HEK293 (cell line): Measurements from ENCODE around the gene XPO4.
"Not testable (repeated sequence)": the region's sequence is repeated elsewhere in the genome, so short reads cannot be mapped to it uniquely, and the experiment has no call there.

ENCODE experiments used
- CTCF ChIA-PET: fragments of 350-600 bp; formaldehyde crosslinking; extraction: SDS; loops from one replicate; lab custom pipeline; 2021; ENCODE audit warnings: antibody characterized with exemption; lab: Yijun Ruan, JAX
- POLR2A ChIA-PET: fragments of 300-600 bp; formaldehyde crosslinking; extraction: SDS; loops from one replicate; lab custom pipeline; 2020; ENCODE audit warnings: antibody characterized with exemption, inconsistent platforms; lab: Yijun Ruan, JAX
- H3K27ac ChIP-seq: fragments of 200-500 bp; sonication (Bioruptor generic); 2 replicates; pipeline ENCODE4 v1.5.1; 2014; ENCODE audit warnings: low read depth, low read length, control low read depth, inconsistent platforms; ENCODE audit errors: extremely low read depth
- H3K36me3 ChIP-seq, 2 experiments: fragments of 200-500 bp in 1 of 2; sonication (Bioruptor generic) in 1 of 2; 1 replicate in 1 of 2; 2 replicates in 1 of 2; pipeline ENCODE4 v1.5.1; 2014 to 2017; ENCODE audit warnings: inconsistent platforms in 2 of 2, low read length in 2 of 2; ENCODE audit not compliant: control insufficient read depth in 2 of 2, insufficient read depth in 1 of 2
- H3K4me1 ChIP-seq: fragments of 200-500 bp; sonication (Bioruptor generic); 2 replicates; pipeline ENCODE4 v1.5.1; 2014; ENCODE audit warnings: mild to moderate bottlenecking, low read length, inconsistent platforms; ENCODE audit not compliant: control insufficient read depth, insufficient read depth
- H3K4me3 ChIP-seq: 2 replicates; pipeline ENCODE4 v1.5.1; 2011; ENCODE audit warnings: low read depth, mild to moderate bottlenecking, control low read depth, low read length, moderate library complexity
- H3K9me3 ChIP-seq: fragments of 200-500 bp; sonication (Bioruptor generic); 2 replicates; pipeline ENCODE4 v1.5.1; 2014; ENCODE audit warnings: low read depth, low read length, inconsistent platforms; ENCODE audit not compliant: control insufficient read depth, insufficient read depth
- GLIS1 ChIP-seq: fragments of 450-650 bp; formaldehyde crosslinking; IDR thresholded peaks from 2 replicates; pipeline ENCODE4 v1.5.1; 2016; ENCODE audit warnings: missing biosample characterization, missing genetic modification characterization
- KLF1 ChIP-seq: fragments of 450-650 bp; formaldehyde crosslinking; IDR thresholded peaks from 2 replicates; pipeline ENCODE4 v1.5.1; 2016; ENCODE audit warnings: missing biosample characterization, missing genetic modification characterization
- OSR2 ChIP-seq: fragments of 450-650 bp; formaldehyde crosslinking; IDR thresholded peaks from 2 replicates; pipeline ENCODE4 v1.5.1; 2016; ENCODE audit warnings: missing biosample characterization, missing genetic modification characterization
- ZBTB8A ChIP-seq: fragments of 450-650 bp; formaldehyde crosslinking; IDR thresholded peaks from 2 replicates; pipeline ENCODE4 v1.5.1; 2016; ENCODE audit warnings: missing biosample characterization, missing genetic modification characterization
- ZFP37 ChIP-seq: fragments of 450-650 bp; formaldehyde crosslinking; IDR thresholded peaks from 2 replicates; pipeline ENCODE4 v1.5.1; 2016; ENCODE audit warnings: missing biosample characterization, missing genetic modification characterization
- ZNF121 ChIP-seq: fragments of 450-650 bp; formaldehyde crosslinking; IDR thresholded peaks from 2 replicates; pipeline ENCODE4 v1.5.1; 2016; ENCODE audit warnings: missing biosample characterization, missing genetic modification characterization
- ZNF157 ChIP-seq: fragments of 450-650 bp; formaldehyde crosslinking; IDR thresholded peaks from 2 replicates; pipeline ENCODE4 v1.5.1; 2016; ENCODE audit warnings: missing biosample characterization, missing genetic modification characterization
- ZNF19 ChIP-seq: fragments of 450-650 bp; formaldehyde crosslinking; IDR thresholded peaks from 2 replicates; pipeline ENCODE4; 2016; ENCODE audit warnings: missing biosample characterization, missing genetic modification characterization, low read depth
- ZNF221 ChIP-seq: fragments of 450-650 bp; formaldehyde crosslinking; IDR thresholded peaks from 2 replicates; pipeline ENCODE4 v1.5.1; 2017; ENCODE audit warnings: missing biosample characterization, missing genetic modification characterization, borderline replicate concordance
- ZNF23 ChIP-seq: fragments of 450-650 bp; formaldehyde crosslinking; IDR thresholded peaks from 2 replicates; pipeline ENCODE4 v1.5.1; 2016; ENCODE audit warnings: missing biosample characterization, missing genetic modification characterization, borderline replicate concordance
- ZNF266 ChIP-seq: fragments of 450-650 bp; formaldehyde crosslinking; IDR thresholded peaks from 2 replicates; pipeline ENCODE4 v1.5.1; 2016; ENCODE audit warnings: missing biosample characterization, missing genetic modification characterization, low read depth
- ZNF350 ChIP-seq: fragments of 450-650 bp; formaldehyde crosslinking; IDR thresholded peaks from 2 replicates; pipeline ENCODE4 v1.5.0; 2017; ENCODE audit warnings: missing biosample characterization, mild to moderate bottlenecking, missing genetic modification characterization
- ZNF366 ChIP-seq: fragments of 450-650 bp; formaldehyde crosslinking; conservative IDR thresholded peaks from 2 replicates; pipeline ENCODE4 v1.5.1; 2016; ENCODE audit warnings: missing biosample characterization, missing genetic modification characterization
- ZNF404 ChIP-seq: fragments of 450-650 bp; formaldehyde crosslinking; IDR thresholded peaks from 2 replicates; pipeline ENCODE4 v1.5.1; 2017; ENCODE audit warnings: missing biosample characterization, missing genetic modification characterization
- ZNF530 ChIP-seq: fragments of 450-650 bp; formaldehyde crosslinking; IDR thresholded peaks from 2 replicates; pipeline ENCODE4 v1.5.1; 2016; ENCODE audit warnings: low read depth, missing biosample characterization, missing genetic modification characterization
- ZNF555 ChIP-seq: fragments of 450-650 bp; formaldehyde crosslinking; conservative IDR thresholded peaks from 2 replicates; pipeline ENCODE4 v1.5.1; 2017; ENCODE audit warnings: missing biosample characterization, mild to moderate bottlenecking, missing genetic modification characterization, inconsistent platforms
- ZNF596 ChIP-seq: fragments of 450-650 bp; IDR thresholded peaks from 2 replicates; pipeline ENCODE4 v1.5.0; 2018; ENCODE audit warnings: missing biosample characterization, mild to moderate bottlenecking, missing genetic modification characterization, moderate library complexity
- TF ChIP-seq, protein P1 (sequence below): fragments of 450-650 bp; formaldehyde crosslinking; IDR thresholded peaks from 2 replicates; pipeline ENCODE4 v1.5.1; 2016; ENCODE audit warnings: missing biosample characterization, missing genetic modification characterization
- TF ChIP-seq, protein P2 (sequence below): fragments of 450-650 bp; formaldehyde crosslinking; IDR thresholded peaks from 2 replicates; pipeline ENCODE4 v1.5.1; 2016; ENCODE audit warnings: missing biosample characterization, missing genetic modification characterization
- TF ChIP-seq, protein P3 (sequence below): fragments of 450-650 bp; formaldehyde crosslinking; IDR thresholded peaks from 2 replicates; pipeline ENCODE4 v1.5.1; 2016; ENCODE audit warnings: missing biosample characterization, missing genetic modification characterization
- TF ChIP-seq, protein P4 (sequence below): fragments of 450-650 bp; formaldehyde crosslinking; IDR thresholded peaks from 2 replicates; pipeline ENCODE4 v1.5.1; 2016; ENCODE audit warnings: missing biosample characterization, missing genetic modification characterization
- TF ChIP-seq, protein P5 (sequence below): fragments of 450-650 bp; formaldehyde crosslinking; IDR thresholded peaks from 2 replicates; pipeline ENCODE4 v1.5.1; 2016; ENCODE audit warnings: missing biosample characterization, missing genetic modification characterization
- TF ChIP-seq, protein P6 (sequence below): fragments of 450-650 bp; formaldehyde crosslinking; IDR thresholded peaks from 2 replicates; pipeline ENCODE4 v1.5.1; 2017; ENCODE audit warnings: missing biosample characterization, missing genetic modification characterization

Gene XPO4

DNA sequence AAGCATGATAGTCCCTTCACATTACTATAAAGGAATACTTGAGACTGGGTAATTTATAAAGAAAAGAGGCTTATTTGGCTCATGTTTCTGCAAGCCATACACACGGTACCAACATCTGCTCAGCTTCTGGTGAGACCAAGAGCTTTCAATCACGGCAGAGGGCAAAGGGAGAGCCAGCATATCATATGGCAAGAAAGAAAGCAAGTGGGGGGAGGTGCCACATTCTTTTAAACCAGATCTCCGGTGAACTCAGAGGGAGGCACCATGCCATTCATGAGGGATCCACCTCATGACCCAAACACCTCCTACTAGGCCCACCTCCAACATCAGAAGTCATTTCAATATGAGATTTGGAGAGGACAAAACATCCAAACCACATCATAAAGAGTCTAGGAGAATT, 20.3 kb downstream of the XPO4 start:
- ChIA-PET POLR2A (no interaction called here), CTCF (no interaction called here)
- Histone ChIP-seq H3K4me3 (no peak overlapping the region), H3K4me1 (no peaks in the 10 kb centered on the region), H3K36me3 (no peaks in the 10 kb centered on the region; a peak in 1 of 3 replicates), H3K27ac (no peak overlapping the region), H3K9me3 (no peaks in the 10 kb centered on the region)
- TF ChIP-seq ZNF121 = no peak
- peak; percentile 34 for TF ChIP-seq GLIS1 (tag by site-specific recombination)
- no peak for TF ChIP-seq ZFP37 (tag by site-specific recombination)

DNA sequence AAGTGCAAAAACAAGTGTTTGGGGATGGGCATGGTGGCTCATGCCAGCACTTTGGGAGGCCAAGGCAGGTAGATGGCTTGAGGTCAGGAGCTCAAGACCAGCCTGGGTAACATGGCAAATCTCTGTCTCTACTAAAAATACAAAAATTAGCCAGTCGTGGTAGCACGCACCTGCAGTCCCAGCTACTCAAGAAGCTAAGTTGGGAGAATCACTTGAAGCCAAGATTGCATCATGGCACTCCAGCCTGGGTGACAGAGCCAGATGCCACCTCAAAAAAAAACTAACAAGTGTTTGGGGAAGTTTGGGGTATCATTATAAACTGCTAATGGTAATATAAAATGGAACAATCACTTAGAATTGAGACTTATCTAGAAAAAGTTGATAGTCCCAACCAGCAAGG, 24.6 kb downstream of the XPO4 start:
- no peak overlapping the region for H3K27ac ChIP-seq
- H3K36me3 ChIP-seq = no peaks in the 10 kb centered on the region; a peak in 1 of 3 replicates
- ChIA-PET POLR2A (no interaction called here), CTCF (no interaction called here)
- TF ChIP-seq ZNF530 (tag by site-specific recombination) (no peak), ZNF404 (tag by site-specific recombination) (no peak), ZBTB8A (no peak), ZNF221 (tag by site-specific recombination) (no peak), ZNF555 (tag by site-specific recombination) (no peak), ZNF366 (tag by site-specific recombination) (no peak), OSR2 (no peak), ZNF157 (no peak), ZNF19 (tag by site-specific recombination) (no peak), ZNF350 (tag by site-specific recombination) (no peak), ZNF23 (tag by site-specific recombination) (no peak), ZNF596 (tag by site-specific recombination) (no peak), KLF1 (no peak), ZNF266 (tag by site-specific recombination) (no peak)
- TF ChIP-seq, protein P1, sequence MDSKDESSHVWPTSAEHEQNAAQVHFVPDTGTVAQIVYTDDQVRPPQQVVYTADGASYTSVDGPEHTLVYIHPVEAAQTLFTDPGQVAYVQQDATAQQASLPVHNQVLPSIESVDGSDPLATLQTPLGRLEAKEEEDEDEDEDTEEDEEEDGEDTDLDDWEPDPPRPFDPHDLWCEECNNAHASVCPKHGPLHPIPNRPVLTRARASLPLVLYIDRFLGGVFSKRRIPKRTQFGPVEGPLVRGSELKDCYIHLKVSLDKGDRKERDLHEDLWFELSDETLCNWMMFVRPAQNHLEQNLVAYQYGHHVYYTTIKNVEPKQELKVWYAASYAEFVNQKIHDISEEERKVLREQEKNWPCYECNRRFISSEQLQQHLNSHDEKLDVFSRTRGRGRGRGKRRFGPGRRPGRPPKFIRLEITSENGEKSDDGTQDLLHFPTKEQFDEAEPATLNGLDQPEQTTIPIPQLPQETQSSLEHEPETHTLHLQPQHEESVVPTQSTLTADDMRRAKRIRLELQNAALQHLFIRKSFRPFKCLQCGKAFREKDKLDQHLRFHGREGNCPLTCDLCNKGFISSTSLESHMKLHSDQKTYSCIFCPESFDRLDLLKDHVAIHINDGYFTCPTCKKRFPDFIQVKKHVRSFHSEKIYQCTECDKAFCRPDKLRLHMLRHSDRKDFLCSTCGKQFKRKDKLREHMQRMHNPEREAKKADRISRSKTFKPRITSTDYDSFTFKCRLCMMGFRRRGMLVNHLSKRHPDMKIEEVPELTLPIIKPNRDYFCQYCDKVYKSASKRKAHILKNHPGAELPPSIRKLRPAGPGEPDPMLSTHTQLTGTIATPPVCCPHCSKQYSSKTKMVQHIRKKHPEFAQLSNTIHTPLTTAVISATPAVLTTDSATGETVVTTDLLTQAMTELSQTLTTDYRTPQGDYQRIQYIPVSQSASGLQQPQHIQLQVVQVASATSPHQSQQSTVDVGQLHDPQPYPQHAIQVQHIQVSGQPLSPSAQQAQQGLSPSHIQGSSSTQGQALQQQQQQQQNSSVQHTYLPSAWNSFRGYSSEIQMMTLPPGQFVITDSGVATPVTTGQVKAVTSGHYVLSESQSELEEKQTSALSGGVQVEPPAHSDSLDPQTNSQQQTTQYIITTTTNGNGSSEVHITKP (tag by site-specific recombination) = no peak
- TF ChIP-seq, protein P2, sequence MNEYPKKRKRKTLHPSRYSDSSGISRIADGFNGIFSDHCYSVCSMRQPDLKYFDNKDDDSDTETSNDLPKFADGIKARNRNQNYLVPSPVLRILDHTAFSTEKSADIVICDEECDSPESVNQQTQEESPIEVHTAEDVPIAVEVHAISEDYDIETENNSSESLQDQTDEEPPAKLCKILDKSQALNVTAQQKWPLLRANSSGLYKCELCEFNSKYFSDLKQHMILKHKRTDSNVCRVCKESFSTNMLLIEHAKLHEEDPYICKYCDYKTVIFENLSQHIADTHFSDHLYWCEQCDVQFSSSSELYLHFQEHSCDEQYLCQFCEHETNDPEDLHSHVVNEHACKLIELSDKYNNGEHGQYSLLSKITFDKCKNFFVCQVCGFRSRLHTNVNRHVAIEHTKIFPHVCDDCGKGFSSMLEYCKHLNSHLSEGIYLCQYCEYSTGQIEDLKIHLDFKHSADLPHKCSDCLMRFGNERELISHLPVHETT (tag by site-specific recombination) = no peak
- TF ChIP-seq, protein P3, sequence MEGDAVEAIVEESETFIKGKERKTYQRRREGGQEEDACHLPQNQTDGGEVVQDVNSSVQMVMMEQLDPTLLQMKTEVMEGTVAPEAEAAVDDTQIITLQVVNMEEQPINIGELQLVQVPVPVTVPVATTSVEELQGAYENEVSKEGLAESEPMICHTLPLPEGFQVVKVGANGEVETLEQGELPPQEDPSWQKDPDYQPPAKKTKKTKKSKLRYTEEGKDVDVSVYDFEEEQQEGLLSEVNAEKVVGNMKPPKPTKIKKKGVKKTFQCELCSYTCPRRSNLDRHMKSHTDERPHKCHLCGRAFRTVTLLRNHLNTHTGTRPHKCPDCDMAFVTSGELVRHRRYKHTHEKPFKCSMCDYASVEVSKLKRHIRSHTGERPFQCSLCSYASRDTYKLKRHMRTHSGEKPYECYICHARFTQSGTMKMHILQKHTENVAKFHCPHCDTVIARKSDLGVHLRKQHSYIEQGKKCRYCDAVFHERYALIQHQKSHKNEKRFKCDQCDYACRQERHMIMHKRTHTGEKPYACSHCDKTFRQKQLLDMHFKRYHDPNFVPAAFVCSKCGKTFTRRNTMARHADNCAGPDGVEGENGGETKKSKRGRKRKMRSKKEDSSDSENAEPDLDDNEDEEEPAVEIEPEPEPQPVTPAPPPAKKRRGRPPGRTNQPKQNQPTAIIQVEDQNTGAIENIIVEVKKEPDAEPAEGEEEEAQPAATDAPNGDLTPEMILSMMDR (tag by site-specific recombination) = no peak
- TF ChIP-seq, protein P4, sequence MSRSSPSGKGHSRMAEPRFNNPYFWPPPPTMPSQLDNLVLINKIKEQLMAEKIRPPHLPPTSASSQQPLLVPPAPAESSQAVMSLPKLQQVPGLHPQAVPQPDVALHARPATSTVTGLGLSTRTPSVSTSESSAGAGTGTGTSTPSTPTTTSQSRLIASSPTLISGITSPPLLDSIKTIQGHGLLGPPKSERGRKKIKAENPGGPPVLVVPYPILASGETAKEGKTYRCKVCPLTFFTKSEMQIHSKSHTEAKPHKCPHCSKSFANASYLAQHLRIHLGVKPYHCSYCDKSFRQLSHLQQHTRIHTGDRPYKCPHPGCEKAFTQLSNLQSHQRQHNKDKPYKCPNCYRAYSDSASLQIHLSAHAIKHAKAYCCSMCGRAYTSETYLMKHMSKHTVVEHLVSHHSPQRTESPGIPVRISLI = no peak
- TF ChIP-seq, protein P5, sequence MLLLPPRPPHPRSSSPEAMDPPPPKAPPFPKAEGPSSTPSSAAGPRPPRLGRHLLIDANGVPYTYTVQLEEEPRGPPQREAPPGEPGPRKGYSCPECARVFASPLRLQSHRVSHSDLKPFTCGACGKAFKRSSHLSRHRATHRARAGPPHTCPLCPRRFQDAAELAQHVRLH = no peak
- TF ChIP-seq, protein P6, sequence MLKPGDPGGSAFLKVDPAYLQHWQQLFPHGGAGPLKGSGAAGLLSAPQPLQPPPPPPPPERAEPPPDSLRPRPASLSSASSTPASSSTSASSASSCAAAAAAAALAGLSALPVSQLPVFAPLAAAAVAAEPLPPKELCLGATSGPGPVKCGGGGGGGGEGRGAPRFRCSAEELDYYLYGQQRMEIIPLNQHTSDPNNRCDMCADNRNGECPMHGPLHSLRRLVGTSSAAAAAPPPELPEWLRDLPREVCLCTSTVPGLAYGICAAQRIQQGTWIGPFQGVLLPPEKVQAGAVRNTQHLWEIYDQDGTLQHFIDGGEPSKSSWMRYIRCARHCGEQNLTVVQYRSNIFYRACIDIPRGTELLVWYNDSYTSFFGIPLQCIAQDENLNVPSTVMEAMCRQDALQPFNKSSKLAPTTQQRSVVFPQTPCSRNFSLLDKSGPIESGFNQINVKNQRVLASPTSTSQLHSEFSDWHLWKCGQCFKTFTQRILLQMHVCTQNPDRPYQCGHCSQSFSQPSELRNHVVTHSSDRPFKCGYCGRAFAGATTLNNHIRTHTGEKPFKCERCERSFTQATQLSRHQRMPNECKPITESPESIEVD (tag by site-specific recombination) = no peak
- H3K4me3 ChIP-seq = no peak overlapping the region
- peaks cover under 1% of the 10 kb centered on the region; the same call in 1 of the 2 replicates for H3K4me1 ChIP-seq
- H3K9me3 ChIP-seq = no peaks in the 10 kb centered on the region

DNA sequence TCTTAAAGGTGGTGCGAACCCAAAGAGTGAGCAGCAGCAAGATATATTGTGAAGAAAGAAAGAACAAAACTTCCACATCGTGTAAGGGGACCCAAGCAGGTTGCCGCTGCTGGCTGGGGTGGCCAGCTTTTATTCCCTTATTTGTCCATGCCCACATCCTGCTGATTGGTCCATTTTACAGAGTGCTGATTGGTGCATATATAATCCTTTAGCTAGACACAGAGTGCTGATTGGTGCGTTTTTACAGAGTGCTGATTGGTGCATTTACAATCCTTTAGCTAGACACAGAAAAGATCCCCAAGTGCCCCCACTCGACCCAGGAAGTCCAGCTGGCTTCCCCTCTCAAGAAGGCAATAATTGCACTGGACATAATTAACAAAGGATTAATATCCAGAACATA, 25.7 kb downstream of the XPO4 start:
- H3K27ac ChIP-seq, CTCF ChIA-PET, H3K36me3 ChIP-seq, POLR2A ChIA-PET, H3K9me3 ChIP-seq, H3K4me3 ChIP-seq, H3K4me1 ChIP-seq: not testable (repeated sequence)
